NCI-H748 (cell line): Measurements from ENCODE around the gene NFKB2.

Source experiments
- DNase-seq: peaks from one replicate; lab custom pipeline; 2025; ENCODE audit not compliant: unreplicated experiment; lab: John Stamatoyannopoulos, UW

Gene NFKB2

DNA sequence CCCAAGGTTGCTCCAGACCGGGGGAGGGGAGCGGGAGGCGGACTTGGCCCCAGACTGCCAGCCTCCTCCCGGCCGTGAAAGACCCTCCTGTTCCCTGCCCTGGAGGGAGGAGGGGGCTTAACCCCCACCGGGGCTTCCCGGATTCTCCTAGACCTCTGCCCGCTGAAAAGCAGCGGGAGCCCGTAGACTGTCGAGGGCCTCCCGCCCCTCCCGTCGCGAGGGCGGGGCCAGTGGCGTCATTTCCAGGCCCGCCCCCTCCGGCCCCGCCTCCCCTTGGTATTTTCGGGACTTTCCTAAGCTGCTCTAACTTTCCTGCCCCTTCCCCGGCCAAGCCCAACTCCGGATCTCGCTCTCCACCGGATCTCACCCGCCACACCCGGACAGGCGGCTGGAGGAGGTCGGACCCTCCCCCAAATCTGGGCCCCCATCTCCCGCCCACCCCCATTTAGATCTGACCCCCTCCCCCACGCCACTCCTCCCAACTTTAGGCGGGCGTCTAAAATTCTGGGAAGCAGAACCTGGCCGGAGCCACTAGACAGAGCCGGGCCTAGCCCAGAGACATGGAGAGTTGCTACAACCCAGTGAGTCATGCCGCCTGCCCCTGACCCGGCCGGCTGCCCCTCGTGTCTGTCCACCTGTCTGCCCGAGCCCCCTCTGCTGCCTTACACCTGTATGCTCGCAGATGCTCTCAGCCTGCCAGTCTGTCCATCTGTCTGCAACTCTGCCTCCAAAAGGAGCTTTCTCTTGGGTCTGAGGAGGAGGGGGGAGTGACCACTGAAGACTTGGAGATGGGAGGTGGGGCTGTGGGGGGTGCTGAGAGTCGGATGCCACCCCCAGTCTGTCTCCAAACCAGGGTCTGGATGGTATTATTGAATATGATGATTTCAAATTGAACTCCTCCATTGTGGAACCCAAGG is at the start of gene NFKB2:
Gene NFKB2, plus strand, starts transcription at position 306 of the 917 bp plus-strand sequence. Its CDS starts 255 bp downstream, at position 561.
- DNase-seq: peak; percentile 65

GRCh38 chr10:102347236-102347828 is 48.2 kb upstream of the NFKB2 start:
- DNase-seq: peak; percentile 22

DNA sequence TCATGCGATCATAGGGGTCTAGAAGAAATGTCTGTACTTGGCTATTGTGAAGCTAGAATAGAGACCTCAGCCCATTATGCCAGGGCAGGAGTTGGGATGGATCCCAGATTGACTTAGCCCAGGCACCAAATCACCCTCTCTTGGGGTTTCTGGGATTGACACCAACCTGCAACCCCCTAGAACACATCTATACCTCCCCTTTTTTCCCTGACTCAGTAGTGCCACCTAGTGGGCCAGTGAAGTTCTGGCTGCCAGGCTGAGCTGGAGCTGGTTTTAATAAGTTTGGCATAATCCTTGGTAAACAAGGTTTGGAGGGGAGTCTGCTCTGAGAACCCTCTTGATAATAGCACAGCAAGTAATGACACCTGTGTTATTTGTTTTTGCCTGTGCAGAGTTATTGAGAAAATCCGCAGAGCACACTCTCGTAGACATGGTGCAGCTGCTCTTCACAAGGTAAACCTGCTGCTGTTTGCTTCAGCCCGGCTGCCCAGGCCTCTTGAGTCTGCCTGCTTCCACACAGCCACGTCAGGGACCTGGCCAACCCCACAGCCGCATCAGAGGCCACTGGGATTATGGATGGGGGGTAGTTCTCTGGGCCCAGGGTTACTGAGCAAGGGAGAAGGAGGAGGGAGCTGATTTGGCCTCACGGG is 43.3 kb upstream of the NFKB2 start:
- peak; percentile 67 for DNase-seq

- no peak for DNase-seq
Observed at GRCh38 chr10:102354451-102354850, 41.1 kb upstream of the NFKB2 start.

DNA sequence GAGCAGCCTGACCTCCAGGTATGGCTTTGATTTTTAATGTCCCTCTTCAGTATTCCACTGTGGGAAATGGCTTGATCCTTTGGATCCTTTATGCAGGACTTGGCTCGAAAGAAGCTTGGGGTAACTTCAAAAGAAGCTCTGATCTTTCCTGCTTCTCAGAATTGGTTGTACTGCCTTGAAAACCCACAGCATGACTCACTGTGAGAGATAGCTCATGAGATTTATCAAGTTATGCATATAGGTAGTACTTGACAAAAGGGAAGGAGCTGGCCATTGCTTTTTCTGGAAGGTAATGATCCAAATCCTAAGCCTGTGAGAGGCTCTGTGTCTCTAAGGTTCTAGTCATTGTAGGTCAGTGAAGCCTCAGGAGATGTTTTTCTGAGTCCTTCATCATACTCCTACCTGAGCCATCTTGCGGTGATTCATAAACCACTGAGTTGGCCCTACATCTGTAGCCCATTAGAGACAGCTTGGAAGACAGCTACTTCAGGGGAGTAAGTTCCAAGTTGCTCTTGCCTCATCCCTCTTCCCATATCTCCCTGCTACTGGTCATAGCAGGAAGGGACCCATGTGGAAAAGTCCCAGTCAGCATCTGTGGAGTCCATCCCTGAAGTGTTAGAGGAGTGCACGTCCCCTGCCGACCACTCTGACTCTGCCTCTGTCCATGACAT is 36.7 kb upstream of the NFKB2 start:
- DNase-seq: no peak

DNA sequence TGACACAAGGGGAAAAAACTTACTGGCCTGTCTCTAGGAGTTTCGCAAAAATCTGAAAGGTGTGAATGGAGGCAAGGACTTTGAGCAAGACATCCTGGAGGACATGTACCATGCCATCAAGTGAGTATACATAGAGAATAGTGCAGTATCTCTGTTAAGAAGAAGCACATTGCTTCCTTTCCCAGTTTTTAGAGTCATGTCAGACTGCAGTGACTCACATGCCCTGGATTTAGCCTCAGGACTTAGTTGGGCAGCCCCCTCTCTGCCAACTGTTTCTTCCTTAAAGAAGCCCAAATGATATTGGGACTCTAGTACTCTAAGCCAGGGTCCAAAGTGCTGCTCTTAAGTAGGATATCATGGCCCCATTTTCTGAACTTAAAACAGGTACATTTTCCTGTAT is 28.1 kb upstream of the NFKB2 start:
- no peak for DNase-seq

DNA sequence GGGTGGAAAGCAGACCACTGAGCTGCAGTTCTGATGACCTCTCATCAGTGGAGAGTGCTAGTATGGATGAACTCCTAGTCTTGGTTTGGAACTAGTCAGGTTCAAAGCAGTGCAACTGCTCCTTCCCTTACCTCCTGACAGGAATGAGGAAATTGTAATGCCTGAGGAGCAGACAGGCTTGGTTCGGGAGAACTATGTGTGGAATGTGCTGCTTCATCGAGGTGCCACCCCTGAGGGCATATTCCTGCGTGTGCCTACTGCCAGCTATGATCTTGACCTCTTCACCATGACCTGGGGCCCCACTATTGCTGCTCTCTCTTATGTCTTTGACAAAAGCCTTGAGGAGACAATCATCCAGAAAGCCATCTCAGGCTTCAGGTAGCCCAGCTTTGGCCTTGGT is 27.4 kb upstream of the NFKB2 start:
- DNase-seq: no peak

- DNase-seq: no peak
Observed at GRCh38 chr10:102371295-102371694, 24.2 kb upstream of the NFKB2 start.

DNA sequence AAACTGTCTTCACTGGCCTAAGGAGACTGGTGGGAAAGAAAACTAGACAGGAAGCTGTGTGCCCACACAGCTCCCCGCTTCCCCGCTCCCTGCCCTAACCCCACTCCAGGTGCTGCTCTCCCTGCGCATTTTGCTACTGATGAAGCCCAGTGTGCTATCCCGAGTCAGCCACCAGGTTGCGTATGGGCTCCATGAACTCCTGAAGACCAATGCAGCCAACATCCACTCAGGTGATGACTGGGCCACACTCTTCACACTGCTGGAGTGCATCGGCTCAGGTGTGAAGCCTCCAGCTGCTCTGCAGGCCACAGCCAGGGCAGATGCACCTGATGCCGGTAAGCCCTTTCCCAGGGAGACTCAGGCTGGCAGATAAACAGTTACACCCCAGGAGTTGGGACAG is 20.3 kb upstream of the NFKB2 start:
- no peak for DNase-seq

DNA sequence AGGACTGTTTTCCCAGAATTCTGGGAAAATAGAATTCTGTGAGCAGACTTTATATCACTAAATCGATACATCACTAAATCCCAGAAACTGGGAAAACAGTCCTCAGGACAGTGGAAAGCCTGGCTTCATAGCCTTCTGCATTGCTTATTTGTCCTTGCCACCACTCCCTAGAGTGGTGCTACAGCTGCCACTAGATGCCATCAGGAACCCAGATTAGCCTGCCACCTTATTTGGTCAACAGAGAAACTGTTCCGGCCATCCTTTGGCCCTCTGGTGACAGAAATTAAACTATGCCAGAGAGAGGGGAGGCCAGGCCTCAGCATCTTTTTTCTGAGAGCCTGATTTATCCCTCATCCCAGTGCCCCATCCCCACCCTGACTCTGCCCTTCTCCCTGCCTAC is 19.6 kb upstream of the NFKB2 start:
- no peak for DNase-seq

GRCh38 chr10:102376901-102377300 is 18.6 kb upstream of the NFKB2 start:
- DNase-seq: no peak

- no peak for DNase-seq
Observed at GRCh38 chr10:102379383-102379782, 16.1 kb upstream of the NFKB2 start.

- no peak for DNase-seq
Observed at GRCh38 chr10:102381983-102382382, 13.5 kb upstream of the NFKB2 start.

- no peak for DNase-seq
Observed at GRCh38 chr10:102382871-102383270, 12.6 kb upstream of the NFKB2 start.

DNA sequence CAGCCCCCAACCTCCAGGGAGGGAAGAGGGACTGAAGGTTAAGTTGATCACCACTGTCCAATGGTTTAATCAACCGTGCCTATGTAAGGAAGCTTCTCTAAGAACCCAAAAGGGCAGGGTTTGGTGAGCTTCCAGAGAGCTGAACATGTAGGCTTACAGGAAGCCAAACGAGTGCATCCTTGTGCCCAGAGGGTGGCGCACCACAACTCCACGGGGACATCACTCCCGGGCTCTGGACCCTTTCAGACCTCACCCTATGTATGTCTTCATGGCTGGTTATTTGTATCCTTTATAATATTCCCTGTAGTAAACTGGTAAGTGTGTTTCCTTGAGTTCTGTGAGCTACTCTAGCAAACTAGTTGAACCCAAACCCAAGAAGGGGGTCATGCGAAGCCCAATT is 11.5 kb upstream of the NFKB2 start:
- DNase-seq: peak; percentile 18

- DNase-seq: no peak
Observed at GRCh38 chr10:102384606-102385429, 10.7 kb upstream of the NFKB2 start.

- no peak for DNase-seq
Observed at GRCh38 chr10:102389894-102390293, 5.6 kb upstream of the NFKB2 start.

GRCh38 chr10:102392306-102392705 is 3.2 kb upstream of the NFKB2 start:
- DNase-seq: no peak

- DNase-seq: no peak
Observed at GRCh38 chr10:102393411-102394078, 2.0 kb upstream of the NFKB2 start.
